Subcutaneous adipose tissue (tissue), 4 donors: ENCODE data around the gene DEK. TPM values are rescaled to one million over a fixed set of nuclear protein-coding genes. Genes with fewer than 3 reads are reported as not detected.

Source experiments
- total RNA-seq, 4 donors: library from RNA; depleted of rRNA; stranded (reverse); fragments of >200 nt; gene quantifications; one replicate each; pipeline ENCODE4 v1.1.0, GENCODE V29; 2016
- TF ChIP-seq, protein P1 (sequence below): fragments of 450-650 bp; IDR thresholded peaks from one replicate; pipeline ENCODE4 v1.5.1; 2016; ENCODE audit warnings: low read depth, mild to moderate bottlenecking, control low read depth, antibody characterized with exemption, moderate library complexity

The DEK gene
- total RNA-seq, 4 donors from 2014 or later: 89.9 to 152 (median 121) TPM

DNA sequence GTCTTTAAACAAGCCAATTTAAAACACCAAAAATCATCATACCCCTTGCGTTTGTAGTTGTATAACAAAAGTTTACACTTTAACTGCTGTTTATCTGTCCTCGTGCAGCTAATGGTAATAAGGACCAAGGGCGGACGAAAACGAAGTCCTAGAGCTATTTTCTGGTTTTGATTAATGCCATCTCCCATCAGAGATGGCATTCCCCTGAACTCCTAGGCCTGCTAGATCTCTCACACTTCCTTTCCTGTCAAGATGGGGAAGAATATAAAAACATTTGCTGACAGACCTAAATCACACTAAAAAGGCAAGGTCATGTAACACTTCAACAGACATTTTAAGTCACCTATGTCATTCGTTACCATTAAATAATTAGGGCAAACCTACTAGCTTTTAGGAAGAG lies 9.5 kb downstream of the DEK start:
- TF ChIP-seq, protein P1, sequence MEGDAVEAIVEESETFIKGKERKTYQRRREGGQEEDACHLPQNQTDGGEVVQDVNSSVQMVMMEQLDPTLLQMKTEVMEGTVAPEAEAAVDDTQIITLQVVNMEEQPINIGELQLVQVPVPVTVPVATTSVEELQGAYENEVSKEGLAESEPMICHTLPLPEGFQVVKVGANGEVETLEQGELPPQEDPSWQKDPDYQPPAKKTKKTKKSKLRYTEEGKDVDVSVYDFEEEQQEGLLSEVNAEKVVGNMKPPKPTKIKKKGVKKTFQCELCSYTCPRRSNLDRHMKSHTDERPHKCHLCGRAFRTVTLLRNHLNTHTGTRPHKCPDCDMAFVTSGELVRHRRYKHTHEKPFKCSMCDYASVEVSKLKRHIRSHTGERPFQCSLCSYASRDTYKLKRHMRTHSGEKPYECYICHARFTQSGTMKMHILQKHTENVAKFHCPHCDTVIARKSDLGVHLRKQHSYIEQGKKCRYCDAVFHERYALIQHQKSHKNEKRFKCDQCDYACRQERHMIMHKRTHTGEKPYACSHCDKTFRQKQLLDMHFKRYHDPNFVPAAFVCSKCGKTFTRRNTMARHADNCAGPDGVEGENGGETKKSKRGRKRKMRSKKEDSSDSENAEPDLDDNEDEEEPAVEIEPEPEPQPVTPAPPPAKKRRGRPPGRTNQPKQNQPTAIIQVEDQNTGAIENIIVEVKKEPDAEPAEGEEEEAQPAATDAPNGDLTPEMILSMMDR: no peak

DNA sequence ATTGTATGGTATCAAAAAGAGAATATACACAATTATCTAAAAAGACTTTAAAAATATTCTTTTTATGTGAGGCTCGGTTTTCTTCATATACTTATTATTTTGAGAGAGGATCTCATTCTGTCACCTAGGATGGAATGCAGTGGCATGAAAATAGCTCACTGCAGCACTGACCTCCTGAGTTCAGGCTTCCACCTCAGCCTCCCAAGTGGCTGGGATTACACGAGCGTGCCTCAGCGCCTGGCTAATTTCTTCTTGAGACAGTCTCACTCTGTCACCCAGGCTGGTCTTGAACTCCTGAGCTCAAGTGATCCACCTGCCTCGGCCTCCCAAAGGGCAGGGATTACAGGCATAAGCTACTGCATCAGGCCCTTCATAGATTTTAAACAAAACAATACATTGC lies 10.7 kb downstream of the DEK start:
- TF ChIP-seq, protein P1: no peak

DNA sequence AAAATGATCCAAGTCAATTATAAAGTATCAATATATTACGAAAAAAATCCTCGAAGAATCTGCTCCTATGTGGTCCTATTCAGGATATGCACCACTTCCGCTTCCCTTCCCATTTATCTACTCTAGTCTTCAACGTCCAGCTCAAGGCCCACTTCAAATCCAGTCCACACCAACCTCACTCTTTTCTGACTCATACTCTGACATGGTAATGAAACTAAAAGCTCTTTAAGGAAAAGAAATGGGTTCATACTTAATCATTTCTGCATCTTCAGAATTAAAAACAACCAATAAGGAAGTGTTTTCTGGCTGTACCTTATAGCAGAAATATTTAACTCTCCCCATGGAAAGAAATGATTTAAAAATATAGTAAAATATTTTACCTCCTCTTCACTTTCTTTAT lies 15.1 kb downstream of the DEK start:
- TF ChIP-seq, protein P1: no peak

DNA sequence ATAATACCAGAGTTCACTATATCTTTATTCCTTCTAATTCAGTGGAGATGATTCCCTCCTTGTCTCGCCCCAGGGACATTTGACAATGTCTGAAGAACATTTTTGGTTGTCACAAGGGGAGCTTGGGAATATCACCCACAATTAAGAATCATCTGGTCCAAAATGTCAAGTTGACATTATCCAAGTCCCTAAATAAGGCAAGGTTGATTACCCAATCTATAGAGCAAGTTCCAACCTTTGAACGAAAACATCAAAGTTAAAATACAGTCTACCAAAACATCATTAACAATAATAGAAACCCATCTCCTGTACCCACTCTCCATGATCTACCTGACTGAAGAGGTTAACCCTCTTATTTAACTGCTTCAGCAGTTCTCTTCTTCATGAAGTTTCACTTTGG lies 15.6 kb downstream of the DEK start:
- TF ChIP-seq, protein P1: no peak

DNA sequence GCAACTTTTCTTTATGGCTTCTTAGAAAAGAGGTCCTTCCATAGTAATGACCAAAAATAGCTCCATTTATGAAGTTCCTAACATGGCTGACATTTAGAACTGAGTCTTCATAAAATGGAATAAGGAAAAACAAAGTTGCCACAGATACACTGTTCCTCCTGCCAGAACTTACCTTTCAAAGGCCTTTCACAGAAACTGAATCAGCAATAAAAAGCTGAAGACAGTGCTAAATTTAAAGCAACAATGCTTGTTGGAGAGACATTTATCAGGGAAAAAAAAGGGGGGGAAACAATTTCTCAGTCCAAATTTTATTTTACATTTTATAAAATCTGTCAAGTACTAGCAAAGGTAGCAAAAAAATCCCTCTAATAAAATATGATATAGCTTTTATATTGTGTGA lies 17.3 kb downstream of the DEK start:
- TF ChIP-seq, protein P1: no peak

DNA sequence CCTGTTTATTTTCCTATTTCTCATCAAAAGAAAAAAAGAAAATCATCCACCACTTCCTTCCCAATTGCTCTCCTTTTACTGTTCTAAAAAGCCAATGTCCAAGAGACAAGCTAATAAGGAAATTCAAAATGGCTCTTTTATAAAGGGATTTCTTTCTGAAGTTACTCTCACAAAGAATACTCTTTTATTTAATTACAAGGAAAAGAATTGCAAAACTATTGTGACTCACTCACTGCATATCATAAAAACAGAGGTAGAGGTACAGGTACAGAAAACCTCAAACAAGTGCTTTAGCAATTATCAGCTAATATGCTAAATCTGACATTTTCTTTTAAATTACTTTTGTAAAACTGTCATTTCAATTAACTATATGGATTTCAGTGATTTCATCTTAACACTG lies 18.1 kb downstream of the DEK start:
- TF ChIP-seq, protein P1: no peak

DNA sequence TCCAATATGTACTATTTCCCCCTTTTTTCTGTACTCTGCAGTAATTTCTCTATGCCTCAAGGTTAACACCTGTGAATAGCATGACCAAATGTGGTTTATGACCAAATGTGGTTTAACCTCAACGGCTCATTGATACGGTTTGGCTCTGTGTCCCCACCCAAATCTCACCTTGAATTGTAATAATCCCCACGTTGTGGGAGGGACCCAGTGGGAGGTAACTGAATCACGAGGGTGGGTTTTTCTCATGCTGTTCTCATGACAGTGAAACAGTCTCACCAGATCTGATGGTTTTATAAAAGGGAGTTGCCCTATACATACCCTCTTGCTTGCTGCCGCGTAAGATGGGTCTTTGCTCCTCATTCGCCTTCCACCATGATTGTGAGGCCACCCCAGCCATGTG lies 18.7 kb downstream of the DEK start:
- TF ChIP-seq, protein P1: no peak
